IMR-90 (cell line): ENCODE results near the gene PTX4. TPM values are rescaled to one million over a fixed set of nuclear protein-coding genes. Genes with fewer than 3 reads are reported as not detected.

Experiments
- ATAC-seq: fragments of 200-7000 bp; cut with Tn5 transposase; 2 replicates; pipeline ENCODE4 v1.9.1; 2020; ENCODE audit warnings: low read depth, mild to moderate bottlenecking, moderate library complexity
- BruUV-seq: library from RNA; stranded (reverse); fragments of 400-500 nt; replicated peaks from 2 replicates; lab custom pipeline; 2021; lab: Mats Ljungman, UMichigan
- CTCF ChIA-PET: fragments of 300-600 bp; formaldehyde crosslinking; extraction: SDS; loops from one replicate; lab custom pipeline; 2021; ENCODE audit warnings: antibody characterized with exemption; lab: Yijun Ruan, JAX
- POLR2A ChIA-PET: fragments of 300-600 bp; sonication (Branson Sonifier 250); formaldehyde crosslinking; loops from one replicate; lab custom pipeline; 2022; ENCODE audit warnings: antibody characterized with exemption; ENCODE audit not compliant: unreplicated experiment; lab: Charles Lee
- DNase-seq: peaks from one replicate; pipeline ENCODE4 v3.0.0; 2013
- H2AFZ ChIP-seq: replicated peaks from 2 replicates; pipeline ENCODE3; 2013; ENCODE audit warnings: low read length, mild to moderate bottlenecking; ENCODE audit not compliant: poor library complexity
- H2AK5ac ChIP-seq: 2 replicates; pipeline ENCODE4 v1.6.1; 2013; ENCODE audit warnings: low read depth, low read length, inconsistent platforms
- H2AK9ac ChIP-seq: replicated peaks from 2 replicates; pipeline ENCODE3; 2013; ENCODE audit warnings: mild to moderate bottlenecking, low read depth, low read length, moderate library complexity; ENCODE audit not compliant: poor library complexity
- H2BK120ac ChIP-seq: 2 replicates; pipeline ENCODE4 v1.6.1; 2013; ENCODE audit warnings: low read depth, low read length, inconsistent platforms
- H2BK15ac ChIP-seq: 3 replicates; pipeline ENCODE4 v1.6.1; 2013; ENCODE audit warnings: low read depth, low read length, inconsistent platforms
- H2BK20ac ChIP-seq: 2 replicates; pipeline ENCODE4 v1.6.1; 2013; ENCODE audit warnings: low read depth, mild to moderate bottlenecking, inconsistent platforms, low read length, moderate library complexity
- H2BK5ac ChIP-seq: 2 replicates; pipeline ENCODE4 v1.6.1; 2013; ENCODE audit warnings: mild to moderate bottlenecking, low read depth, low read length, inconsistent platforms; ENCODE audit not compliant: poor library complexity, severe bottlenecking
- H3K14ac ChIP-seq: replicated peaks from 2 replicates; pipeline ENCODE4 v1.6.1; 2013; ENCODE audit warnings: low read depth, low read length, inconsistent platforms
- H3K18ac ChIP-seq: 2 replicates; pipeline ENCODE4 v1.6.1; 2013; ENCODE audit warnings: low read depth, low read length, control low read depth
- H3K23ac ChIP-seq: 2 replicates; pipeline ENCODE4 v1.6.1; 2013; ENCODE audit warnings: low read depth, low read length, inconsistent platforms
- H3K27ac ChIP-seq: 2 replicates; pipeline ENCODE4 v1.5.1; 2013; ENCODE audit warnings: mild to moderate bottlenecking, control low read depth, low read length; ENCODE audit not compliant: insufficient read depth
- H3K27me3 ChIP-seq: 2 replicates; pipeline ENCODE4 v1.6.1; 2013; ENCODE audit warnings: low read length; ENCODE audit not compliant: control insufficient read depth, insufficient read depth
- H3K36me3 ChIP-seq: 2 replicates; pipeline ENCODE4 v1.6.1; 2013; ENCODE audit warnings: low read length, mixed read lengths; ENCODE audit not compliant: control insufficient read depth, insufficient read depth
- H3K4ac ChIP-seq: 2 replicates; pipeline ENCODE4 v1.6.1; 2013; ENCODE audit warnings: low read depth, low read length, inconsistent platforms
- H3K4me1 ChIP-seq: 2 replicates; pipeline ENCODE4 v1.6.1; 2013; ENCODE audit warnings: low read length, mixed read lengths; ENCODE audit not compliant: control insufficient read depth, insufficient read depth
- H3K4me2 ChIP-seq: 2 replicates; pipeline ENCODE4 v1.6.1; 2013; ENCODE audit warnings: low read depth, mild to moderate bottlenecking, control low read depth, low read length, moderate library complexity
- H3K4me3 ChIP-seq: 2 replicates; pipeline ENCODE4 v1.5.1; 2013; ENCODE audit warnings: low read depth, mild to moderate bottlenecking, control low read depth, low read length, moderate library complexity; ENCODE audit not compliant: insufficient read depth
- H3K56ac ChIP-seq: 2 replicates; pipeline ENCODE4 v1.6.1; 2013; ENCODE audit warnings: low read length, inconsistent platforms; ENCODE audit not compliant: insufficient read depth; ENCODE audit errors: extremely low read depth
- H3K79me1 ChIP-seq, 2 experiments: 2 replicates each; pipeline ENCODE4 v1.6.1; 2013; ENCODE audit warnings: low read length in 2 of 2, inconsistent platforms in 1 of 2, low read depth in 1 of 2
- H3K9ac ChIP-seq: 2 replicates; pipeline ENCODE4 v1.6.1; 2013; ENCODE audit warnings: low read depth, low read length, control low read depth
- H3K9me1 ChIP-seq: 2 replicates; pipeline ENCODE4 v1.6.1; 2013; ENCODE audit warnings: low read length, inconsistent platforms; ENCODE audit not compliant: insufficient read depth
- H3K9me3 ChIP-seq: 2 replicates; pipeline ENCODE4 v1.6.1; 2013; ENCODE audit warnings: low read length; ENCODE audit not compliant: control insufficient read depth, insufficient read depth
- H4K20me1 ChIP-seq: 2 replicates; pipeline ENCODE4 v1.6.1; 2013; ENCODE audit warnings: low read length, inconsistent platforms; ENCODE audit not compliant: insufficient read depth
- H4K5ac ChIP-seq: 2 replicates; pipeline ENCODE4 v1.6.1; 2013; ENCODE audit warnings: mild to moderate bottlenecking, low read depth, low read length, control low read depth
- H4K8ac ChIP-seq, 2 experiments: 2 replicates each; pipeline ENCODE4 v1.6.1; 2013; ENCODE audit warnings: low read depth in 2 of 2, low read length in 2 of 2, control low read depth in 1 of 2, inconsistent platforms in 1 of 2
- H4K91ac ChIP-seq: 2 replicates; pipeline ENCODE4 v1.6.1; 2013; ENCODE audit warnings: low read depth, low read length, inconsistent platforms; ENCODE audit not compliant: insufficient read depth
- CEBPB ChIP-seq: IDR thresholded peaks from 2 replicates; pipeline ENCODE4 v1.6.1; 2012; ENCODE audit warnings: low read depth, low read length, improper control_type of control experiment
- CHD1 ChIP-seq: IDR thresholded peaks from 2 replicates; pipeline ENCODE4 v1.6.1; 2012; ENCODE audit warnings: low read depth, low read length, improper control_type of control experiment
- WGBS, 2 experiments: methylation state at CpG; one replicate each; pipeline versions ENCODE4 v1.1.5 to v1.1.7; 2013; ENCODE audit warnings: missing lambda C conversion rate in 2 of 2; ENCODE audit not compliant: insufficient read length in 1 of 2; ENCODE audit errors: extremely low coverage in 2 of 2; 5-methylcytosine and 5-hydroxymethylcytosine counted together
- dilution Hi-C: fragments of 300-500 bp; cut with HindIII; formaldehyde crosslinking; loops from one replicate; pipeline ENCODE4 v1.14.3; 2018; ENCODE audit warnings: low sequenced_read_pairs; ENCODE audit not compliant: unreplicated experiment
- in situ Hi-C: fragments of 300-500 bp; cut with MboI; formaldehyde crosslinking; loops from 3 replicates; pipeline ENCODE4 v1.14.3; 2019; ENCODE audit warnings: low sequenced_read_pairs, inconsistent platforms, mixed read lengths
- intact Hi-C: fragments of 100-400 bp; cut with micrococcal nuclease; formaldehyde crosslinking; loops from 2 replicates; pipeline ENCODE4 v1.10.0; 2022
- polyA plus RNA-seq, 3 experiments: library from polyadenylated mRNA; depleted of rRNA; stranded (reverse); fragments of >200 nt; gene quantifications; 2 replicates each; pipeline ENCODE4 v1.2.3, GENCODE V29; 2012; ENCODE audit warnings: low replicate concordance in 1 of 3
- total RNA-seq: library from RNA; depleted of rRNA; stranded (reverse); fragments of >200 nt; gene quantifications from 2 replicates; pipeline ENCODE4 v1.2.3, GENCODE V29; 2012

The PTX4 gene
- total and polyA plus RNA-seq, 2 of the 4 experiments (the other 2 are of a cell fraction) = 0.07 TPM; not detected in 1

GRCh38 chr16:1454561-1454960 lies 34.2 kb downstream of the PTX4 start:
- Histone ChIP-seq H2AK9ac (no peak overlapping the region), H2BK20ac (no peak overlapping the region), H3K9ac (no peak overlapping the region), H4K91ac (no peak overlapping the region), H2BK5ac (no peak overlapping the region), H2AFZ (no peak overlapping the region), H3K4me3 (no peak overlapping the region), H3K9me3 (no peaks in the 10 kb centered on the region), H3K14ac (no peak overlapping the region), H3K56ac (no peak overlapping the region), H2AK5ac (no peak overlapping the region), H3K18ac (no peak overlapping the region), H3K4ac (no peak overlapping the region), H4K5ac (no peak overlapping the region), H4K8ac (no peak overlapping the region), H4K20me1 (no peaks in the 10 kb centered on the region), H3K79me1 (peaks cover 0 to 4% of the 10 kb centered on the region in 2 experiments; a peak in 1 of 4 replicates), H3K4me1 (no peaks in the 10 kb centered on the region), H2BK120ac (no peak overlapping the region), H3K4me2 (no peak overlapping the region), H3K36me3 (peaks cover 51% of the 10 kb centered on the region), H3K23ac (no peak overlapping the region), H3K9me1 (no peaks in the 10 kb centered on the region), H3K27me3 (no peaks in the 10 kb centered on the region), H3K27ac (no peak overlapping the region), H2BK15ac (no peak overlapping the region)
- intact Hi-C loops = no loop called here
- CTCF ChIA-PET = no interaction called here
- WGBS, 2 experiments = 92% methylated on average over 11 of the region's 17 CpGs; no CpG with 5 or more reads in 1 of the 2 experiments
- in situ Hi-C loops = no loop called here
- TF ChIP-seq CEBPB (no peak), CHD1 (no peak)
- ATAC-seq = no peak
- no TSS peak for BruUV-seq
- DNase-seq = no peak
- dilution Hi-C loops = no loop called here
- POLR2A ChIA-PET = no interaction called here
